Neural cell (in vitro differentiated cells): ENCODE results near the gene RERE. TPM values are rescaled to one million over a fixed set of nuclear protein-coding genes. Genes with fewer than 3 reads are reported as not detected.

Experiments
- H2AFZ ChIP-seq: fragments of 200-600, 300-800 bp; sonication (generic), shearing (Covaris generic); 2 replicates; pipeline ENCODE4 v1.6.0; 2014; ENCODE audit warnings: low read depth, mild to moderate bottlenecking, antibody characterized with exemption, low read length, moderate library complexity
- H3F3A ChIP-seq: fragments of 200-600 bp; shearing (Covaris generic); 2 replicates; pipeline ENCODE4 v1.6.1; 2016; ENCODE audit warnings: mild to moderate bottlenecking, moderate library complexity, mixed read lengths, antibody characterized with exemption, low read length; ENCODE audit not compliant: insufficient read depth, poor library complexity, severe bottlenecking
- H3K27ac ChIP-seq: fragments of 200-600, 300-800 bp; sonication (generic), shearing (Covaris generic); 2 replicates; pipeline ENCODE4 v1.5.1; 2014; ENCODE audit warnings: mild to moderate bottlenecking, low read length, moderate library complexity
- H3K27me3 ChIP-seq: fragments of 300-800, 200-600 bp; sonication (generic), shearing (Covaris generic); 2 replicates; pipeline ENCODE4 v1.6.0; 2014; ENCODE audit warnings: mild to moderate bottlenecking, low read depth, low read length, moderate library complexity; ENCODE audit not compliant: insufficient read depth
- H3K36me3 ChIP-seq: fragments of 300-800, 200-600 bp; sonication (generic), shearing (Covaris generic); 2 replicates; pipeline ENCODE4 v1.5.1; 2014; ENCODE audit warnings: mild to moderate bottlenecking, antibody characterized with exemption, low read length, moderate library complexity; ENCODE audit not compliant: insufficient read depth
- H3K4me2 ChIP-seq: fragments of 300-800, 200-600 bp; sonication (generic), shearing (Covaris generic); 2 replicates; pipeline ENCODE4 v1.6.0; 2014; ENCODE audit warnings: mild to moderate bottlenecking, low read length
- H3K4me3 ChIP-seq: fragments of 300-800, 200-600 bp; sonication (generic), shearing (Covaris generic); 2 replicates; pipeline ENCODE4 v1.5.1; 2014; ENCODE audit warnings: mild to moderate bottlenecking, low read length, moderate library complexity
- H3K79me2 ChIP-seq: fragments of 200-600 bp; shearing (Covaris generic); replicated peaks from 2 replicates; pipeline ENCODE4 v1.6.0; 2014; ENCODE audit warnings: mild to moderate bottlenecking, low read length, moderate library complexity; ENCODE audit not compliant: insufficient read depth
- H3K9ac ChIP-seq: fragments of 300-800, 200-600 bp; sonication (generic), shearing (Covaris generic); 2 replicates; pipeline ENCODE4 v1.6.1; 2016; ENCODE audit warnings: mild to moderate bottlenecking, low read length, mixed read lengths
- H3K9me2 ChIP-seq: fragments of 200-600 bp; shearing (Covaris generic); 2 replicates; pipeline ENCODE4 v1.6.1; 2016; ENCODE audit warnings: mild to moderate bottlenecking, low read length, mixed read lengths; ENCODE audit not compliant: insufficient read depth
- H3K9me3 ChIP-seq: fragments of 200-600, 300-800 bp; sonication (generic), shearing (Covaris generic); 2 replicates; pipeline ENCODE4 v1.6.1; 2016; ENCODE audit warnings: mild to moderate bottlenecking, mixed run types, low read length, moderate library complexity, mixed read lengths
- H4K20me1 ChIP-seq: fragments of 200-600 bp; shearing (Covaris generic); 2 replicates; pipeline ENCODE4 v1.6.1; 2016; ENCODE audit warnings: mild to moderate bottlenecking, mixed run types; ENCODE audit not compliant: insufficient read depth
- EP300 ChIP-seq: fragments of 450-650 bp; conservative IDR thresholded peaks from 2 replicates; pipeline ENCODE4 v1.6.1; 2014; ENCODE audit warnings: antibody characterized with exemption, mild to moderate bottlenecking, moderate library complexity; ENCODE audit not compliant: poor library complexity, severe bottlenecking
- EZH2 ChIP-seq: fragments of 200-600, 300-800 bp; shearing (Covaris generic), sonication (generic); IDR thresholded peaks from 2 replicates; pipeline ENCODE4 v1.6.1; 2014; ENCODE audit warnings: antibody characterized with exemption, low read length, borderline replicate concordance, mild to moderate bottlenecking; ENCODE audit not compliant: insufficient read depth, poor library complexity, severe bottlenecking
- MXI1 ChIP-seq: fragments of 450-650 bp; conservative IDR thresholded peaks from 2 replicates; pipeline ENCODE4 v1.6.1; 2014; ENCODE audit warnings: antibody characterized with exemption, mild to moderate bottlenecking; ENCODE audit not compliant: poor library complexity, severe bottlenecking
- POLR2AphosphoS5 ChIP-seq: IDR thresholded peaks from 2 replicates; pipeline ENCODE4 v1.6.1; 2012
- RAD21 ChIP-seq: fragments of 450-650 bp; conservative IDR thresholded peaks from 2 replicates; pipeline ENCODE4 v1.6.1; 2014; ENCODE audit warnings: antibody characterized with exemption, mild to moderate bottlenecking, moderate library complexity
- SMC3 ChIP-seq: fragments of 450-650 bp; conservative IDR thresholded peaks from 2 replicates; pipeline ENCODE4 v1.6.1; 2014; ENCODE audit warnings: antibody characterized with exemption, mild to moderate bottlenecking, moderate library complexity; ENCODE audit not compliant: poor library complexity
- TAF1 ChIP-seq: IDR thresholded peaks from 2 replicates; pipeline ENCODE4 v1.6.1; 2012; ENCODE audit warnings: low read depth
- polyA plus RNA-seq: library from polyadenylated mRNA; depleted of rRNA; stranded (reverse); fragments of >200 nt; gene quantifications from 2 replicates; pipeline ENCODE4 v1.2.3, GENCODE V29; 2014
- TF ChIP-seq, protein P1 (sequence below): IDR thresholded peaks from 2 replicates; pipeline ENCODE4 v1.6.1; 2012; ENCODE audit warnings: borderline replicate concordance
- TF ChIP-seq, protein P2 (sequence below): fragments of 450-650 bp; IDR thresholded peaks from 2 replicates; pipeline ENCODE4 v1.5.1; 2014; ENCODE audit warnings: antibody characterized with exemption, mild to moderate bottlenecking, moderate library complexity; ENCODE audit not compliant: poor library complexity, severe bottlenecking

Gene RERE
- polyA plus RNA-seq, 1 donor from 2014 or later, result 21.0 TPM

DNA sequence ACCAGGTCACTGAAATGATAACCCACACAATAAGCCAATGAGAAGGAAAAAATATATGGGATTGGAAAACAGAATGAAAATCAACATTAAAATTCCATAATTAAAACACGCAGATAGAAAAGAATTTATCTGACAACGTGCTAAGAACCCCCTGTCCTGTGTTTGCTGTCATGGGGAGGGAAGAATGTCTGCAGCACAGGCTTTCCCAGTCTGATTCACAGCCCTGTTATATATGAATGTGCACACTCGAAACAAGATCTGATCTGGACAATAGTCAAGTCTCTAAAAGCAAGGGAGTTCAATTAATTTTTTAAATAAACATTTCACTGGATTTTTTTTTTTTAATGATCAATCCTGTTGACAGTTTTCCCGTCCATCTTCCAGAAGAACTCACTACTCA lies 220.0 kb downstream of the RERE start:
- peaks cover 7% of the 10 kb centered on the region for H4K20me1 ChIP-seq
- no peak overlapping the region for H3K4me3 ChIP-seq

GRCh38 chr1:8595941-8596340 lies 221.5 kb downstream of the RERE start:
- TF ChIP-seq TAF1, result no peak
- TF ChIP-seq, protein P1, sequence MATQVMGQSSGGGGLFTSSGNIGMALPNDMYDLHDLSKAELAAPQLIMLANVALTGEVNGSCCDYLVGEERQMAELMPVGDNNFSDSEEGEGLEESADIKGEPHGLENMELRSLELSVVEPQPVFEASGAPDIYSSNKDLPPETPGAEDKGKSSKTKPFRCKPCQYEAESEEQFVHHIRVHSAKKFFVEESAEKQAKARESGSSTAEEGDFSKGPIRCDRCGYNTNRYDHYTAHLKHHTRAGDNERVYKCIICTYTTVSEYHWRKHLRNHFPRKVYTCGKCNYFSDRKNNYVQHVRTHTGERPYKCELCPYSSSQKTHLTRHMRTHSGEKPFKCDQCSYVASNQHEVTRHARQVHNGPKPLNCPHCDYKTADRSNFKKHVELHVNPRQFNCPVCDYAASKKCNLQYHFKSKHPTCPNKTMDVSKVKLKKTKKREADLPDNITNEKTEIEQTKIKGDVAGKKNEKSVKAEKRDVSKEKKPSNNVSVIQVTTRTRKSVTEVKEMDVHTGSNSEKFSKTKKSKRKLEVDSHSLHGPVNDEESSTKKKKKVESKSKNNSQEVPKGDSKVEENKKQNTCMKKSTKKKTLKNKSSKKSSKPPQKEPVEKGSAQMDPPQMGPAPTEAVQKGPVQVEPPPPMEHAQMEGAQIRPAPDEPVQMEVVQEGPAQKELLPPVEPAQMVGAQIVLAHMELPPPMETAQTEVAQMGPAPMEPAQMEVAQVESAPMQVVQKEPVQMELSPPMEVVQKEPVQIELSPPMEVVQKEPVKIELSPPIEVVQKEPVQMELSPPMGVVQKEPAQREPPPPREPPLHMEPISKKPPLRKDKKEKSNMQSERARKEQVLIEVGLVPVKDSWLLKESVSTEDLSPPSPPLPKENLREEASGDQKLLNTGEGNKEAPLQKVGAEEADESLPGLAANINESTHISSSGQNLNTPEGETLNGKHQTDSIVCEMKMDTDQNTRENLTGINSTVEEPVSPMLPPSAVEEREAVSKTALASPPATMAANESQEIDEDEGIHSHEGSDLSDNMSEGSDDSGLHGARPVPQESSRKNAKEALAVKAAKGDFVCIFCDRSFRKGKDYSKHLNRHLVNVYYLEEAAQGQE, result no peak
- no peak for TF ChIP-seq EZH2
- no peak for TF ChIP-seq SMC3
- TF ChIP-seq, protein P2, sequence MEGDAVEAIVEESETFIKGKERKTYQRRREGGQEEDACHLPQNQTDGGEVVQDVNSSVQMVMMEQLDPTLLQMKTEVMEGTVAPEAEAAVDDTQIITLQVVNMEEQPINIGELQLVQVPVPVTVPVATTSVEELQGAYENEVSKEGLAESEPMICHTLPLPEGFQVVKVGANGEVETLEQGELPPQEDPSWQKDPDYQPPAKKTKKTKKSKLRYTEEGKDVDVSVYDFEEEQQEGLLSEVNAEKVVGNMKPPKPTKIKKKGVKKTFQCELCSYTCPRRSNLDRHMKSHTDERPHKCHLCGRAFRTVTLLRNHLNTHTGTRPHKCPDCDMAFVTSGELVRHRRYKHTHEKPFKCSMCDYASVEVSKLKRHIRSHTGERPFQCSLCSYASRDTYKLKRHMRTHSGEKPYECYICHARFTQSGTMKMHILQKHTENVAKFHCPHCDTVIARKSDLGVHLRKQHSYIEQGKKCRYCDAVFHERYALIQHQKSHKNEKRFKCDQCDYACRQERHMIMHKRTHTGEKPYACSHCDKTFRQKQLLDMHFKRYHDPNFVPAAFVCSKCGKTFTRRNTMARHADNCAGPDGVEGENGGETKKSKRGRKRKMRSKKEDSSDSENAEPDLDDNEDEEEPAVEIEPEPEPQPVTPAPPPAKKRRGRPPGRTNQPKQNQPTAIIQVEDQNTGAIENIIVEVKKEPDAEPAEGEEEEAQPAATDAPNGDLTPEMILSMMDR, result no peak
- no peak for TF ChIP-seq POLR2AphosphoS5
- no peak for TF ChIP-seq RAD21
- no peak for TF ChIP-seq EP300
- TF ChIP-seq MXI1, result no peak

More for the DNA sequence above, 220.0 kb downstream of the RERE start:
- Histone ChIP-seq H3K27me3 (no peaks in the 10 kb centered on the region), H3K9me3 (no peaks in the 10 kb centered on the region), H3K9ac (no peak overlapping the region), H2AFZ (no peak overlapping the region), H3K4me2 (no peak overlapping the region), H3K79me2 (peaks cover 77% of the 10 kb centered on the region), H3K27ac (no peak overlapping the region), H3K36me3 (no peaks in the 10 kb centered on the region), H3F3A (no peaks in the 10 kb centered on the region), H3K9me2 (no peaks in the 10 kb centered on the region)
- TF ChIP-seq, protein P2, result no peak
- TF ChIP-seq TAF1, result no peak
- no peak for TF ChIP-seq EP300
- no peak for TF ChIP-seq POLR2AphosphoS5
- no peak for TF ChIP-seq MXI1
- TF ChIP-seq SMC3, result no peak
- TF ChIP-seq, protein P1, result no peak
- TF ChIP-seq EZH2, result no peak
- TF ChIP-seq RAD21, result no peak

More at GRCh38 chr1:8595941-8596340, 221.5 kb downstream of the RERE start:
- Histone ChIP-seq H3K9me2 (no peaks in the 10 kb centered on the region), H3K9ac (no peak overlapping the region), H3K27me3 (no peaks in the 10 kb centered on the region), H3F3A (no peaks in the 10 kb centered on the region), H3K36me3 (no peaks in the 10 kb centered on the region), H3K4me2 (no peak overlapping the region), H4K20me1 (peaks cover 12% of the 10 kb centered on the region), H3K4me3 (no peak overlapping the region), H3K79me2 (peaks cover 76% of the 10 kb centered on the region), H3K9me3 (no peaks in the 10 kb centered on the region), H2AFZ (no peak overlapping the region), H3K27ac (no peak overlapping the region)
